Hepatocyte (in vitro differentiated cells): ENCODE results near the gene ZNF202.

Experiments used
- EZH2 ChIP-seq: fragments of 200-600 bp; sonication (generic); IDR thresholded peaks from 2 replicates; pipeline ENCODE4 v1.6.1; 2016; ENCODE audit warnings: antibody characterized with exemption, mild to moderate bottlenecking, borderline replicate concordance
- EZH2phosphoT487 ChIP-seq: fragments of 200-600 bp; sonication (generic); IDR thresholded peaks from one replicate; pipeline ENCODE4 v1.6.1; 2018; ENCODE audit warnings: antibody characterized with exemption, mild to moderate bottlenecking, low read depth, moderate library complexity; ENCODE audit not compliant: unreplicated experiment, severe bottlenecking
- TF ChIP-seq, protein P1 (sequence below): fragments of 200-600 bp; sonication (generic); IDR thresholded peaks from 2 replicates; pipeline ENCODE4 v1.5.1; 2016; ENCODE audit warnings: antibody characterized with exemption, mild to moderate bottlenecking; ENCODE audit not compliant: poor library complexity

DNA sequence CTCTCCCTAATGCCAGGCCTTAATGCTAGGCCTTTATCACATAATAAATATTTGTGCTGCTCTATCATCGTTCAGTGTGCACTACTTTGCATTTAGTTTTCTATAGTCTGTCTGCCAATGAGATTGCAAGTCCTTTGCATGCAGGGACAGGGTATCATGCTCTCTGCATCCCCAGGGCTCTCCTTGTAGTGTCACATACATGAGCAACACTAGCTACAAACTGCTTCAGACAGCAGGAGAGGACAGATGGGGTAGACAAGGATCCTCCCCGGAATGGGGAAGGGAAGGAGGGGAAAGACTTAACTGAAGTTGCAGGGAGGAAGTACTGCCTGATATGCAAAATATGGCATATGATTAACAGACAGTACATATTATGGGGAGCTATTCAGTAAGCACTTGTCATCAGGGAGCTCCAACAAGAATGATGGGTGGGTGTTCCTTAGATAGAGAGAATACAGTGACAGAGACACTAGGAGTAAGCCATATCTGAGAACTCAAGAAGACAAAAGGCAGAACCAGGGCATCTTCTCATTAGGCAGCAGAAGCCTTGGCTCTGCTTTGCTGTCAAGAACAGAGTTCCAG, 42.8 kb downstream of the ZNF202 start:
- TF ChIP-seq, protein P1, sequence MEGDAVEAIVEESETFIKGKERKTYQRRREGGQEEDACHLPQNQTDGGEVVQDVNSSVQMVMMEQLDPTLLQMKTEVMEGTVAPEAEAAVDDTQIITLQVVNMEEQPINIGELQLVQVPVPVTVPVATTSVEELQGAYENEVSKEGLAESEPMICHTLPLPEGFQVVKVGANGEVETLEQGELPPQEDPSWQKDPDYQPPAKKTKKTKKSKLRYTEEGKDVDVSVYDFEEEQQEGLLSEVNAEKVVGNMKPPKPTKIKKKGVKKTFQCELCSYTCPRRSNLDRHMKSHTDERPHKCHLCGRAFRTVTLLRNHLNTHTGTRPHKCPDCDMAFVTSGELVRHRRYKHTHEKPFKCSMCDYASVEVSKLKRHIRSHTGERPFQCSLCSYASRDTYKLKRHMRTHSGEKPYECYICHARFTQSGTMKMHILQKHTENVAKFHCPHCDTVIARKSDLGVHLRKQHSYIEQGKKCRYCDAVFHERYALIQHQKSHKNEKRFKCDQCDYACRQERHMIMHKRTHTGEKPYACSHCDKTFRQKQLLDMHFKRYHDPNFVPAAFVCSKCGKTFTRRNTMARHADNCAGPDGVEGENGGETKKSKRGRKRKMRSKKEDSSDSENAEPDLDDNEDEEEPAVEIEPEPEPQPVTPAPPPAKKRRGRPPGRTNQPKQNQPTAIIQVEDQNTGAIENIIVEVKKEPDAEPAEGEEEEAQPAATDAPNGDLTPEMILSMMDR: no peak
- TF ChIP-seq EZH2: no peak
- TF ChIP-seq EZH2phosphoT487: no peak
